NAMALWA (cell line): ENCODE measurements around the gene COL11A2.
A peak's percentile ranks its signal among the peaks of the same experiment; 100 is the strongest.

ENCODE experiments used
- DNase-seq: peaks from one replicate; pipeline ENCODE4 v3.0.0-alpha.2; 2015; ENCODE audit warnings: low spot score

Gene COL11A2

GRCh38 chr6:33206864-33207551, 14.7 kb upstream of the COL11A2 start:
- no peak for DNase-seq

DNA sequence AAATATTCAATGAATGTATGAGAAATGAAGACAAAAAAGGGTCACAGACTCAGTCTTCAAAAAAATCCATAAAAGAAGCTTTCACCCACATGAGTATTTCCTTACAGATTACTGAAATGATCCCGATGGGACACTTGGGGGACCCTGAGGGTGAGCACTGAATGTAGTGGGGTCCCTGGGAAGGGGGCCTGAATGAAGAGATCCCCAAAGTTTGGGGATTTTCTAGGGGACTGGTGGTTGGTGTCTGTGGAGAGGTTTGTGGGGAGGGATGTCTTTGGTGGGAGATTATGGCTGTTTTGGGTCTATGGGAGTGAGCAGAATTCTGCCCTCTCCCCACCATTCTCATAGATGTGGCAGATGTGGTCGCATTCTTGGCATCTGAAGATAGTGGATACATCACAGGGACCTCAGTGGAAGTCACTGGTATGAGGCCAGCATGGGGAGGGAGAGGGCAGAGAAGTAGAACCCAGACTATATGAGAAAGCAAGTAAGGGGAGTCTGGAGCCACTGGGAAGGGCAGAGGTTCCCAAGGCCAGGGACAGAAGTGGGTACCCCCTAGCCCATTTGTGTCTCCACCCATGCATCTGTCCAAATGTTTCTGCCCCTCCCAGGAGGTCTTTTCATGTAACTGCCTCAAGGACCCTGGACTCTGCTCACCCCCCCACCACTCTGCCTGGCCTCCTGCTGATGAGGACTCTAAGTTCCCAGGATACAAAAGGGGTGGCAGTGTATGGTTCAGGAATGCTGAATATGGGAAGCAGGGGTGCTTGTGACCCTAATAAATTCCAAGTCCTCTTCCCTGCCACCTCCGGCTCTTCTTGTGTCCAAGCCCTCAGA, 14.0 kb upstream of the COL11A2 start:
- no peak for DNase-seq

GRCh38 chr6:33205191-33206026, 13.1 kb upstream of the COL11A2 start:
- peak; percentile 71 for DNase-seq

- peak; percentile 95 for DNase-seq
Observed at GRCh38 chr6:33204415-33205190, 12.3 kb upstream of the COL11A2 start, which contains the start of gene HSD17B8. Gene HSD17B8, plus strand, starts transcription at chr6:33204655. Its CDS starts 14 bp downstream, at chr6:33204669.

GRCh38 chr6:33204165-33204414, 11.8 kb upstream of the COL11A2 start:
- DNase-seq, result no peak

DNA sequence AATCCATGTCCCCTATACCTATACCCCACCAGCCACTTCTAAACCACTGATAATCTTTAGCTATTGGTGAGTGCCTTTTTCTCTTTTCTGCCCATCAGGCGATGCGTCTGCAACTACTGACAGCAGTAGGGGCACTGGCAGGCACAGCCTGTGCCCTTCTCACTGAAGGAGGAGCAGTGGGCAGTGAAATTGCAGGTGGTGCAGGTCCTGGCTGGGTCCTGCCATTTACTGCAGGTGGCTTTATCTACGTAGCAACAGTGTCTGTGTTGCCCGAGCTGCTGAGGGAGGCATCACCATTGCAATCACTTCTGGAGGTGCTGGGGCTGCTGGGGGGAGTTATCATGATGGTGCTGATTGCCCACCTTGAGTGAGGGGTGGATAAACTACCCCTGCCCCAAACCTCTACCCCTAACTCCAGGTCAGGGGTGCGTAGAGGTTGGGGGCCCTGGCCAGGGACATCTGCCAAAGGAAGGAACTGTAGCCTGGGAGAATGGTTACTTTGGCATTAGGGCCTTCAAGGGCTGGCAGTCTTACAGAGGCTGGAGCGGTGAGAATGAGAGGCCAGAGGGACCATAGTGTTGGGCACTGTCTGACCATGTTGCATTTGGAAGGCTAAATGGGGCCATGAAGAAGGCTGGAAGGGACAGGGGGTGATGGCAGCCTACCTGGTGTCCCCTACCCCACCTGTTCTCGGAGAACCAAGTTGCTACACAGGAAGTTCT, 11.3 kb upstream of the COL11A2 start:
- DNase-seq, result no peak

- no peak for DNase-seq
Observed at GRCh38 chr6:33202799-33203198, 10.5 kb upstream of the COL11A2 start.

DNA sequence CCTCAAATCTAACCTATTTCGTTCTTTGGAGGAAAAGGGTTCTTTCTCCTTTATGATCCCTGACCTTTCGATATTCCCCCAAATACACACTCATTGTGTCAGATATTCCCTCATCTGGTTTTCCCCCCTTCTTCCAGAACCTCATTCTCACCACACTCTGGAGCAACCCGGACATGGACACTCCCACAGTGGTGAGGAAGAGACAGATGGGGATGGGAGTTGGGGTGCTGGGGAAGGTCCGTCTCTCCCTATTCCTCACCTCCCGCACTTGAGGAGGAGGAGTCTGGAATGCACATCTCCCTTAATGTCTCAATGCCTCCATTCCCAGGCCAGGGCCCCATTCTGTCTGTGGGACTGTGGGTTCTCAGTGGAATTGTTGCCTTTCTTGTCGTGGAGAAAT, 9.7 kb upstream of the COL11A2 start:
- DNase-seq, result no peak

- no peak for DNase-seq
Observed at GRCh38 chr6:33201147-33201545, 8.9 kb upstream of the COL11A2 start.

- DNase-seq, result peak; percentile 100
Observed at GRCh38 chr6:33200219-33201146, 8.2 kb upstream of the COL11A2 start, which contains the start of the genes RXRB and SLC39A7. Gene RXRB, minus strand, starts transcription at chr6:33200665. Its CDS starts 189 bp downstream, at chr6:33200476. Gene SLC39A7, plus strand, starts transcription at chr6:33200867. Its CDS starts 379 bp downstream, at chr6:33201246.

GRCh38 chr6:33199687-33200218, 7.5 kb upstream of the COL11A2 start:
- DNase-seq, result peak; percentile 89

DNA sequence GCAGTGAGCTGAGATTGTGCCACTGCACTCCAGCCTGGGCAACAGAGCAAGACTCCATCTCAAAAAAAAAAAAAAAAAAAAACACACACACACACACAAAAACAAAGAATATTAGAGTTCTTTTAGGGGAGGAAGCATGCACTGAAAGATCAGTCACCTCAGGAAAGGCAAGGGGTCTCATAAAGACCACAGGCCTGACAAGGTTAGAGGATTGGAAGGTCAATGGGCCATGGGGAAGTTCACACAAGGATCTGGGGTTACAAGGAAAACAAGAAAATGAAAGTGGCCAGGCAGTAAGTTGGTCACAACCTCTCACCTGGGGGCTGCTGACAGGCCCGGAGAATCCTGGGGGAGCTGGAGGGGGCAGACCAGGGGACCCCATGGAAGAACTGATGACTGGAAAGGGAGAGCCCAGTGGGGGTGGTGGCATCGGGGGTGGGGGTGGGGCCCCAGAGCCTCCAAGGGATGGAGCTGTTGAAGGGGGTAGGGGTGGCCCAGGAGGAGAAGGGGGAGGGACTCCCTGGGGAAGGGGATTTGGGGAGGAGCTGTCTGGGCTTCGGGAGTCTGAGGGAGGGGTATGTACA, 6.7 kb upstream of the COL11A2 start:
- DNase-seq, result no peak

- no peak for DNase-seq
Observed at GRCh38 chr6:33198159-33198852, 6.0 kb upstream of the COL11A2 start.

DNA sequence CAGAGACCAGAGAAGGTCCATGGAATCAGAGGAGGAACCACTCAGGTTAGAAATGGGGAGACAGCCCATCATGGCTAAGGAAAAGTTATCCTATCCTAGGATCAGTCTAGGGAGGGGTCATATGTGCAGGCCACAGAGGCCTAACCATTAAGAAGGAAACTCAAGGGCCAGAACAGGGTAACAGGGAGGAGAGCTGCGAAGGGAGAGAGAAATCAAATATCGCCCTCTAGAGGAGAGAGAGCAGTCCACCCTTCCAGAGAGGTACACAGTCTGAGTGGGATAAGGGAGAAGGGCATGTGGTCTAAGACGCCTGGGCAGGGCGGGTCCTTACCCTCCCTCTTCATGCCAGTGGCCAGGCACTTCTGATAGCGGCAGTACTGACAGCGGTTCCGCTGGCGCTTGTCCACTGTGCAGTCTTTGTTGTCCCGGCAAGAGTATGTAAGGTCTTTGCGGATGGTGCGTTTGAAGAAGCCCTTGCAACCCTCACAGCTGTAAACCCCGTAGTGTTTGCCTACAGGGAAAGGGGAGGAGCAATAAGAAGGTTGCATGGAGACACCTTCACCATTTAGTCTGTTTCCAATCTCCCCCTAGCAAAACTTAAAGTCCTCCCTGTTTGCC, 5.3 kb upstream of the COL11A2 start:
- DNase-seq, result peak; percentile 81

- DNase-seq, result no peak
Observed at GRCh38 chr6:33195304-33196165, 3.3 kb upstream of the COL11A2 start.

- DNase-seq, result no peak
Observed at GRCh38 chr6:33194431-33194979, 2.2 kb upstream of the COL11A2 start.

DNA sequence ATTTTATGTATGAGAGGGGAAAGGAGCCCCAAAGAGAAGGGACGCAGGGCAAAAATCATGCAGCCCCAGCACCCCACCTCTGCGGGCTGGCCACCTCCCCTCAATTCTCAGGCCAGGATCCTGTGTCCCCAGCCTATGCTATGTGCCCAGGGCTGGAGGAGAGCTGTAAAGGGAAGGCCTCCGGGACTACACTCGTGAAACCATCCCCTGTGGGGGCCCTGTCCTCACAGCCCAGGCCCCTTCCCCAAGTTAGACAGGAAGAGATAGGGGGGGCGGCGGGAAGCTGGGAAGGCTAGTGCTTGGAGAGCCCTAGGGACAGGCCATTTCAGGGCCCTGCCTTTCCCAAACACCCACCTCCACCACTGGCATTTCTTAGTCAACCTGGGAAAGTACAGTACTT, 1.4 kb upstream of the COL11A2 start:
- no peak for DNase-seq
